Neutrophil (primary cell): ENCODE results near the gene UBA1.

Experiments used
- H3K27ac ChIP-seq: fragments of 200-600 bp; sonication (generic); 2 replicates; pipeline ENCODE4 v1.5.1; 2016; ENCODE audit warnings: mild to moderate bottlenecking, moderate library complexity
- H3K27me3 ChIP-seq: fragments of 200-600 bp; sonication (generic); 2 replicates; pipeline ENCODE4 v1.6.0; 2016; ENCODE audit warnings: mild to moderate bottlenecking
- H3K36me3 ChIP-seq: fragments of 200-600 bp; sonication (generic); 2 replicates; pipeline ENCODE4 v1.5.1; 2017
- H3K4me1 ChIP-seq, 2 experiments: fragments of 200-600 bp in 1 of 2; sonication (generic) in 1 of 2; 1 replicate in 1 of 2; 2 replicates in 1 of 2; pipeline versions ENCODE4 v1.5.1 to v1.6.1; 2013 to 2016; ENCODE audit warnings: low read depth in 1 of 2, low read length in 1 of 2, mild to moderate bottlenecking in 1 of 2, moderate library complexity in 1 of 2; ENCODE audit not compliant: control insufficient read depth in 1 of 2, insufficient read depth in 1 of 2
- H3K4me3 ChIP-seq, 2 experiments: fragments of 200-600 bp in 1 of 2; sonication (generic) in 1 of 2; 1 replicate in 1 of 2; 2 replicates in 1 of 2; pipeline ENCODE4 v1.5.1; 2013 to 2016; ENCODE audit warnings: low read depth in 1 of 2, low read length in 1 of 2, mild to moderate bottlenecking in 1 of 2, moderate library complexity in 1 of 2
- H3K9me3 ChIP-seq: fragments of 200-600 bp; sonication (generic); 2 replicates; pipeline ENCODE4 v1.5.1; 2016
- CTCF ChIP-seq: fragments of 200-600 bp; sonication (generic); IDR thresholded peaks from 2 replicates; pipeline ENCODE4 v1.5.1; 2016; ENCODE audit warnings: antibody characterized with exemption

UBA1 gene

GRCh38 chrX:47158131-47158530 lies 35.5 kb upstream of the UBA1 start:
- Histone ChIP-seq H3K9me3 (no peaks in the 10 kb centered on the region), H3K36me3 (peaks cover 17% of the 10 kb centered on the region)
- no peak for TF ChIP-seq CTCF

GRCh38 chrX:47158781-47159180 lies 34.8 kb upstream of the UBA1 start:
- Histone ChIP-seq H3K4me1 (no peaks in the 10 kb centered on the region), H3K4me3 (no peak overlapping the region)
- no peak for TF ChIP-seq CTCF

More at GRCh38 chrX:47158131-47158530, 35.5 kb upstream of the UBA1 start:
- Histone ChIP-seq H3K27me3 (no peaks in the 10 kb centered on the region), H3K4me3 (no peak overlapping the region), H3K27ac (no peak overlapping the region), H3K4me1 (no peaks in the 10 kb centered on the region)

GRCh38 chrX:47160781-47161180 lies 32.8 kb upstream of the UBA1 start:
- no peak for TF ChIP-seq CTCF
- Histone ChIP-seq H3K27ac (no peak overlapping the region), H3K36me3 (peaks cover 11% of the 10 kb centered on the region)

More at GRCh38 chrX:47158781-47159180, 34.8 kb upstream of the UBA1 start:
- Histone ChIP-seq H3K27ac (no peak overlapping the region), H3K36me3 (peaks cover 17% of the 10 kb centered on the region), H3K27me3 (no peaks in the 10 kb centered on the region), H3K9me3 (no peaks in the 10 kb centered on the region)

GRCh38 chrX:47162927-47163583 lies 30.6 kb upstream of the UBA1 start:
- Histone ChIP-seq H3K27ac (no peak overlapping the region), H3K9me3 (no peaks in the 10 kb centered on the region), H3K4me3 (no peak overlapping the region), H3K4me1 (no peaks in the 10 kb centered on the region), H3K36me3 (no peaks in the 10 kb centered on the region), H3K27me3 (no peaks in the 10 kb centered on the region)
- TF ChIP-seq CTCF = no peak

More at GRCh38 chrX:47160781-47161180, 32.8 kb upstream of the UBA1 start:
- Histone ChIP-seq H3K9me3 (no peaks in the 10 kb centered on the region), H3K4me3 (no peak overlapping the region), H3K27me3 (no peaks in the 10 kb centered on the region), H3K4me1 (no peaks in the 10 kb centered on the region)

GRCh38 chrX:47164420-47164819 lies 29.2 kb upstream of the UBA1 start:
- no peak for TF ChIP-seq CTCF
- H3K4me1 ChIP-seq = no peaks in the 10 kb centered on the region
- no peak overlapping the region for H3K27ac ChIP-seq
- H3K27me3 ChIP-seq = no peaks in the 10 kb centered on the region
- peaks cover 4% of the 10 kb centered on the region for H3K36me3 ChIP-seq
- no peaks in the 10 kb centered on the region for H3K9me3 ChIP-seq
- no peak overlapping the region for H3K4me3 ChIP-seq
